GM08714 (cell line): Measurements from ENCODE around the gene L3MBTL4.
"Not testable (repeated sequence)": the region's sequence is repeated elsewhere in the genome, so short reads cannot be mapped to it uniquely, and the experiment has no call there.

Experiments used
- H3K4me3 ChIP-seq: fragments of 200-500 bp; sonication (Bioruptor generic); 2 replicates; pipeline ENCODE4 v1.5.1; 2014; ENCODE audit warnings: mild to moderate bottlenecking, low read length, inconsistent platforms
- ZNF274 ChIP-seq: IDR thresholded peaks from 2 replicates; pipeline ENCODE4 v1.6.1; 2012; ENCODE audit warnings: mild to moderate bottlenecking, low read depth, low read length

L3MBTL4 gene

DNA sequence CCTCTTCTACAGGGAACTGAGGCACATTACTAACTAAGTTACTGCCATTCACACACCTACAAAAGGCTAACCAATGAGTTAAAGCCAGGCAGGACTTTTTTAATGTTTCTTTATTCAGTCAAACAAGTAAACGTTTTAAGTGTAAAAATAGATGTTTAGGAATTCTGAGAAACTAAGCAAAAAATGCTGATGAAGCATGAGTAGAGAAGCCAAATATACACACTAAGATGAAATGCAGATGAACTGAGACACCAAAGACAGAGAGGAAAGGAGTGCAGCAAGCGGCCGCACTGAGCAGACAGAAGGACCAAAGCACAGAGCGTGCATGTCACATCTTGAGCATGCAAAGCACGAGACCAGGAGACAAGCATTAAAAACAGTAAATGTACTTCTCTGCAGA lies 17.9 kb downstream of the L3MBTL4 start:
- no peak overlapping the region for H3K4me3 ChIP-seq
- no peak for TF ChIP-seq ZNF274

DNA sequence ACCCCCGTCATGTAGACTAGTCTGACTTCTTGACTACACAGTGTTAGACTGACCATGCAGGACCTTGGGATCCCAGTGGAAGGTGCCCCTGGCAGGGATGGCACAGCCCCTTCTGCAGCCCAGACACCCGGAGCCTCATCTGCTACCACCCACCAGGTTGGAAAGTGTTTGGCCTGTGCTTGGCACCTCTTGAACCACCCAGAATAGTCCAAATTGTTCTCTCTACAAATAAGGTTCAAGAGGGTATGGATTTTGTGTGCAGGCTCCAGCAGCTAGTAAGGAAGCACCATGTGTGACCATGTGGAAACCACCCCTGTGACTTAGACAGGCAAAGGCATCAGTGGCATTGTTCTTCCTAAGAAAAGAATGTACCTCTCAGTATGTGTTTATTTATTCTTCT lies 18.4 kb downstream of the L3MBTL4 start:
- no peak overlapping the region for H3K4me3 ChIP-seq
- TF ChIP-seq ZNF274: no peak

DNA sequence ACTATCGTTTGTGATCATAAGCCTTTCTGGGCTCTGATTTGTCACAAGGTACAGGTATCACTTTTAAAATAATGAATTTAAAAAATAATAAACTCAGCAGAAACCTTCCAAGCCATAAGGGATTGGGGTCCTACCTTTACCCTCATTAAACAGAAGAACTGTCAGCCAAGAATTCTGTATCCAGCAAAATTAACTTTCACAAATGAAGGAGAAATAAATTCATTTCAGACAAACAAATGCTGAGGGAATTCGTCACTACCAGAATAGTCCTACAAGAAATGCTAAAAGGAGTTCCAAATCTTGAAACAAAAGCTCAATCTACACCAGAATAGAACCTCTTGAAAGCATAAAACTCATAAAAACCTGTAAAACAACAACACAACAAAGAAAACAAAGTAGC lies 25.7 kb downstream of the L3MBTL4 start:
- TF ChIP-seq ZNF274: no peak
- H3K4me3 ChIP-seq: no peak overlapping the region

DNA sequence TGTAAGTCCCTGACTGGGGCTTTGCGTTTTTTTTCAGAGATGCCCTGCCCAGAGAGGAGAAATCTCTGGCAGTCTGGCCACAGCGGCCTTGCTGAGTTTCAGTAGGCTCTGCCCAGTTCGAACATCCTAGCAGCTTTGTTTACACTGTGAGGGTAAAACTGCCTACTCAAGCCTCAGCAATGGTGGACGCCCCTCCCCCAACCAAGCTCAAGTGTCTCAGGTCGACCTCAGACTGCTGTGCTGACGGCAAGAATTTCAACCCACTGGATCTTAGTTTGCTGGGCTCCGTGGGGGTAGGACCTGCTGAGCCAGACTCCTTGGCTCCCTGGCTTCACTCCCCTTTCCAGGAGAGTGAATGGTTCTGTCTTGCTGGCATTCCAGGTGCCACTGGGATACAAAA lies 31.7 kb downstream of the L3MBTL4 start:
- no peak overlapping the region for H3K4me3 ChIP-seq
- TF ChIP-seq ZNF274: no peak

DNA sequence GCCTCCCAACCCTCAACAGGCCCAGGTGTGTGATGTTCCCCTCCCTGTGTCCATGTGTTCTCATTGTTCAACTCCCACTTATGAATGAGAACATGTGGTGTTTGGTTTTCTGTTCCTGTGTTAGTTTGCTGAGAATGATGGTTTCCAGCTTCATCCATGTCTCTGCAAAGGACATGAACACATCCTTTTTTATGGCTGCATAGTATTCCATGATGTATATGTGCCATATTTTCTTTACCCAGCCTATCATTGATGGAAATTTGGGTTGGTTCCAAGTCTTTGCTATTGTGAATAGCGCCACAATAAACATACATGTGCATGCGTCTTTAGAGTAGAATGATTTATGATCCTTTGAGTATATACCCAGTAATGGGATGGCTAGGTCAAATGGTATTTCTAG lies 37.2 kb downstream of the L3MBTL4 start:
- not testable (repeated sequence) for H3K4me3 ChIP-seq

DNA sequence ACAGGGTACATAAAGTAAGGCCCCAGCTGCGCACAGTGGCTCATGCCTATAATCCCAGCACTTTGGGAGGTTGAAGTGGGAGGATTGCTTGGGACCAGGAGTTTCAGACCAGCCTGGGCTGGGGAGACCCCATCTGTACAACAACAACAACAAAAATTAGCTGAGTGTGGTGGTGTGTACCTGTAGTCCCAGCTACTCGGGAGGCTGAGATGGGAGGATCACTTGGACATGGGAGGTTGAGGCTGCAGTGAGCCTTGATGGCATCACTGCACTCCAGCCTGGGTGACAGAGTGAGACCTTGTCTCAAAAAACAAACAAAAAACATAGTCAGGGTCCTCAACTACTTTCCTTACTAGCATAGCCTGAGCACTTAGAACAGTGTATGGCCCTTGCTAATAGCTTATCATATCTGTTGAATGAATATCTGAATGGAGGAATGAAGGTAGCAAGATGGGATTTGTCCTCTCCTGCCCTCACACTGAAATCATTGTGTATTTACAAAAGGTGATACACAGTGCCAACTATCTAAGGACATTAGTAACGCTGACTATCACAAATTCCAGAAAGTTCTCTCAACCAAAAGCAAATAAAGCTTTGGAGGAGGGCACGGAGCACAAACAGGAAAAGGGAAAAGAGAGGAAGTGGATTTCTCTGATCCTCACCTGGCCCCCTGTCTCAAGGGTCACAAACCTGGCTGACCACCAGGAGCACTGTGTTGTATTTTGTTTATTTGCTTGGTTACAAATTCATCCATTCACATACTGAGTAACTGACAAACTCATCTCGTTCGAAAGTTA lies 38.1 kb downstream of the L3MBTL4 start:
- no peak for TF ChIP-seq ZNF274
- no peak overlapping the region for H3K4me3 ChIP-seq

DNA sequence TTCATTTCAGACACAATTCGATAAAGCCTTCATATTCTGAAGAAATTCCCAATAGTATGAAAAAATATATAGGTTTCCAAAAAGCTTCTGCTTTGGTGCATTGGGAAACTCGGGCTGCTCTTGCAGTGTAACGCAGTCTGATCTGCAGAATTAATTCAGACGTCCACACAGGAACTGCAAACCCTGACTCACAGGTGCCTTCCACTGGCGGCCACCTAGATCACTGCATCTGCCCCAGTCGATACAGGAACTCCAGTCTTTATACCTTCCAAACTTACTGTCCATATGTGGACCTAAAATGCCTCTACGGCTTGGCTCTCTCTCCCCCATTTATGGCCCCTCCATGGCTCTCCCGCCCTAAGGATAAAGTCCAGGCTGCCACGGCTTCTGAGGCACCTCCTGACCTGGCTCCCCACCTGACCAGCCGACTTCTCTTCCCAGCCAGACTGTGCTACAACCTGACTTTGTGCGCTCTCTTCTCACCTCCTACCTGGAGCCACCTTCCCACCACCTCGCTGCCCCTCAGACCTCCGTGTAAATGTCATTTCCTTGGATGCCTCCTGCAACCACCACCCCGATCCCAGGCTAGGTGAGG lies 39.7 kb downstream of the L3MBTL4 start:
- H3K4me3 ChIP-seq: no peak overlapping the region
- no peak for TF ChIP-seq ZNF274

DNA sequence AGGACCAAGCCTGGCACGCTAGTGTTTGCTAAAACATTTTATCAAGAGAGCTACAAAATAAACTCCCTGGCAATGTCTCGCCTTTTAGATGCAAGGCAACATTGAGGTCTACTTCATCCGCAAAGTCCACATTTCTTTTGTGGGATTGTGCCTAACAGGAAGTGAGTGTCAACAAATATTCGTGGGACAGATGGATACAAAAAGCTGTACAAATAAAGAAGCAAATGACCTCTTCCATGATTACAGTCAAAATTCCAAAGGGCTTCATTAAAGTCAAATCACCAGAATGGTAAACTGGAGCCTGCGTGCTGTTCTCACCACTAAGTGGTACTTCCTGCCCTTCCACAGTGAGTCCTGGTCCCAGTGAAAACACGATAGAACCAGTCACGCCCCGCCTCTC lies 40.4 kb downstream of the L3MBTL4 start:
- no peak overlapping the region for H3K4me3 ChIP-seq
- TF ChIP-seq ZNF274: no peak

DNA sequence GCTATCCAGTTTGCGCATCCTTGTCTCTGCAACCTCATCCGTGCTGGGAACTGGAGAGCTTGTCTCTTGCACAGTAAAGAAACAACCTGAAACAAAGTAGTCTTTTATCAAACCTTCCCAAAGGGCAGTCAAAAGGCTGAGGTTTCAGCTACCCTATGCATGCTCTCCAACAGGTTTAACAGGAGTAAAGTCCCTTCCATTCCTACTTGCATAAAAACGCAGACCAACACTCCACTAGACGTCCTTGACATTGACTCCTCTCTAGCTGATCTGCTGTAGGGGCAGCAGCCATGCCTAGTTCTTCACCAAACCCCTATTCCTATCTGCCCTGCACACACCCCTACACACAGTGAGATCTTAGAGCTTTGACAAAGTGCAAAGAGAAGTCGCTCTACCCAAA lies 41.5 kb downstream of the L3MBTL4 start:
- no peak overlapping the region for H3K4me3 ChIP-seq
- TF ChIP-seq ZNF274: no peak

DNA sequence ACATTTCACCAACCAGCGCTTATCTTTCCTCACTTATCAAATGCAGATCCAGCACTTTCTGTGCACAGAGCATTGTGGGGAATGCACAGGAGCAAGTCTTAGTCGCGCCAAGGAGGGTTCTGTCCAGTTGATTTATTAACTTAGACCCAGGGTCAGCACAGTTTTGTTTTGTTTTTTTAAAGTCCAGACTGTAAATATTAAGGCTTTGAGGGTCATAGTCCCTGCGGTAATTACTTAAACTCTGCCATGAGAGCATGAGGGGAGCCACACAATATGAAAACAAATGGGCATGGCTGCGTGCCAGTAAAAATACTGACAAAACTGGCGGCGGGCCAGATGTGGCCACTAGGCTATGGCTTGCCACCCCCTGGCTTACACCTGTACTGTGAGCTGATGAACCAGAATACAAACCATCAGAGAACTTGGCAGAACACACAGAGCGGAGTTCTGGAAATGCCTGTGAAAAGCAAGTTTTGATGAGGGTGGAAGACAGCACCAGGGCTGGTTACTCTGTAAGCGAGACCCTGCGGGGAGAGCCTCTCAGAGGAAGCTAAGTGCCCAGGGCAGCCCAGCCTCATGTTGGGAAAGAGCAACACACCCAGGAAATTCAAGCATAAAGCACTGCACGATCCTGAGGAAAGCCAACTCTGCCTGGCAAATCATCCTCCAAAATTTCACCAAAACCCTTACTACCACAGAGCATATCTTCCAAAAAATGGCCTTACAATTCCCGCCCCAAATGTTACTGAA lies 43.6 kb downstream of the L3MBTL4 start:
- no peak for TF ChIP-seq ZNF274
- no peak overlapping the region for H3K4me3 ChIP-seq

DNA sequence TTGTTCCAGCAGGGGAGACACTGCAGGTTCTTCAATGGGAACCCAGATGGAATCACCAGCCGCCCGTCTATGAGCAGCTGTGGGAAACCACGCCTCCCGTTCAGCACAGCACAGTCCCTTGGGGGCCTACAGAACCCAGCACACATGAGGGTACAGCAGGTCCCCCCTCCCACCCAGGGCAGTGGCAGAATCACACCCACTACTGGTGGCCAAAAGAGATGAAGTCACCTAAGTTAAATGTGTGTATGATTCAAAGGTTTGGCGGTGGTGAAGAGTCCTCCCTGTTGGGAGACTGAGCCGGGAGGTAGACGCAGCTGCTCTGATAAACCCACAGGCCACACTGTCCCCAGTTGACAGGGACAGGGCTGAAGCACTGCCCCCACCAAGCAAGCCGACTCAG lies 44.3 kb downstream of the L3MBTL4 start:
- no peak overlapping the region for H3K4me3 ChIP-seq
- no peak for TF ChIP-seq ZNF274

DNA sequence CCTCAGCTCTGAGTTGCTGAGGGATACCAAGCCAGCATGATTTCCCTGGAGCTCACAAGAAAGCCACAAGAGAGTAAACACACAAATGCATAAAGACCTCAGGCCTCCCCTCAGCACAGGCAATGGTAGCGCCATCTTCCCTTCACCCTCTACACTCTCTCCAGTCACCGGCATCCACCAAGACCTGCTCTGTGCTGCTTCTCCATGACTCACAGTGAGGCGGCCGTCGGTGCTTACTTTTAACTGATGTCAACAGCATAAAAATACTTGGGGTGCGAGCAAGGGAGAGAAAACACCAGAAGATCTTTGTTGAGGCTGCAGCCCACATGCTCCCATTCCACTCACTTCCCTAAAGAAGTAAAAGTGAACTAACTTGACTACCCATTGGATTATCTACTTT lies 46.7 kb downstream of the L3MBTL4 start:
- no peak for TF ChIP-seq ZNF274
- H3K4me3 ChIP-seq: no peak overlapping the region

DNA sequence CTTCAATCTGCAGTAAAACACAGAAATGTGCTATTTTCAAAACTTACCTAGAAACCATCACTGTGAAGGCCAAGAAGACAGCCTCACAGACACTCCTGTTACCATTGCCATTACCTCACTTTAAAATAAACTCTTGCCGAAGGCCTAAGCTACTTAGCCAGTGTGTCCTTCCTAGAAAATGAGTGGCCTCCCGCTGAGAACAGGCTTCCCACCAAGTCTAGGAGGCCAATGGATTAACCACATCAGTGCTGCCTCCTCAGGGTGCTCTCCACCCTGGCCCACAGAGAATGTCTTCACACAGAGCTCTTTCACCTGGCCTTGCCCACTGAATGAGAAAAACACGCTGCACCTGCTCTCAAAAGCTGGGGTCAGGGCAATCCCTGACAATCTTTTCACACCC lies 47.5 kb downstream of the L3MBTL4 start:
- TF ChIP-seq ZNF274: no peak
- no peak overlapping the region for H3K4me3 ChIP-seq

DNA sequence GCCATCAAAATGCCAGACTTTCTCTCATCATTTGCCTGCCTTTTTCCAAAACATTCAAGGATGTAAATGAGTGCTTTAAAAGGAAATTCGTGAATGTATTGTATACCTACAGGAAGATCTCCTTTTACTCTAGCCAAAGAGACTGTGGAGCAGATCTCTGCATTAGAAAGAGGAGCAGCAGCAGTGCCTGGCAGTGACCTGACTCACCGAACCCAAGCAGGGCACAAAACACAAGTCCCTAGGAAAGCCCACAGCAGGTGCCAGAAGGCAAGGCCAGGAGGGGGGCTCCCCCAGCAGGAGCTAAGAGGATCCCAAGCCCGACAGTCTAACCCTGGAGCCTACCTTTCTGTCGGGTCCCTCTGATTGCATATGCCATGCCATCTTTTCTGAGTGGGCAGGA lies 47.9 kb downstream of the L3MBTL4 start:
- no peak overlapping the region for H3K4me3 ChIP-seq
- no peak for TF ChIP-seq ZNF274

DNA sequence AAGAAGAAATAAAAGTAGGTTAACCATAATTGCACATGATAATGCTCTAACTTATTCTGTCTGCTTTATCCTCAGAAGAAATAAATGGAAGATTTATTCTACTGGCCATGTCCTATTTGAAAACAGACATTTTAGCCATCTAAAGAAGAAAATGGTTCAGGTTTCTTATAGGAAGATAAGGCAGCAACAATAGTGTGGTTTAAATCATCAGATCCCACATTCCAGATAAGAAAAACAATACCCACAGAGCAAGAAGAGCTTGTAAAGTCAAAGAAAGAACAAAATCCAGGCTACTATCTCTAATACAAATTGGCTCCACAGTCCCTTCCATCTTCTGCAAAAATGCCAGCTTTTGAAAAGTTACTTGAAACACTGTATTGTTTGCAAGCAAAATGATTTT lies 49.3 kb downstream of the L3MBTL4 start:
- no peak overlapping the region for H3K4me3 ChIP-seq

More for the DNA sequence above, 49.3 kb downstream of the L3MBTL4 start:
- no peak for TF ChIP-seq ZNF274
